H9 (cell line): ENCODE data around the gene NUDT22. TPM values are rescaled to one million over a fixed set of nuclear protein-coding genes. Genes with fewer than 3 reads are reported as not detected.

ENCODE experiments used
- DNase-seq: peaks from one replicate; pipeline ENCODE4 v3.0.0-alpha.2; 2017
- H2AFZ ChIP-seq: one replicate; pipeline ENCODE4 v1.6.1; 2013; ENCODE audit warnings: mild to moderate bottlenecking, low read length, control low read depth, moderate library complexity
- H2AK5ac ChIP-seq: 2 replicates; pipeline ENCODE4 v1.6.1; 2013; ENCODE audit warnings: low read length, control low read depth, mixed read lengths; ENCODE audit not compliant: insufficient read length
- H2BK120ac ChIP-seq: one replicate; pipeline ENCODE4 v1.6.1; 2013; ENCODE audit warnings: low read depth, mild to moderate bottlenecking, low read length, control low read depth, inconsistent platforms; ENCODE audit not compliant: poor library complexity, severe bottlenecking
- H2BK12ac ChIP-seq: 2 replicates; pipeline ENCODE4 v1.6.1; 2013; ENCODE audit warnings: low read length, control low read depth, mixed read lengths, low read depth; ENCODE audit not compliant: insufficient read length
- H2BK15ac ChIP-seq: 2 replicates; pipeline ENCODE4 v1.6.1; 2013; ENCODE audit warnings: low read depth, low read length, control low read depth
- H2BK20ac ChIP-seq: one replicate; pipeline ENCODE4 v1.6.1; 2013; ENCODE audit warnings: low read depth, mild to moderate bottlenecking, low read length, control low read depth, inconsistent platforms; ENCODE audit not compliant: poor library complexity, severe bottlenecking
- H2BK5ac ChIP-seq: 2 replicates; pipeline ENCODE4 v1.6.1; 2013; ENCODE audit warnings: low read length, control low read depth, mixed read lengths; ENCODE audit not compliant: insufficient read length
- H3K14ac ChIP-seq: 2 replicates; pipeline ENCODE4 v1.6.1; 2013; ENCODE audit warnings: low read length, control low read depth; ENCODE audit not compliant: insufficient read depth
- H3K18ac ChIP-seq: 2 replicates; pipeline ENCODE4 v1.6.1; 2013; ENCODE audit warnings: low read depth, mild to moderate bottlenecking, mixed read lengths, low read length, control low read depth; ENCODE audit not compliant: insufficient read length
- H3K23ac ChIP-seq: 2 replicates; pipeline ENCODE4 v1.6.1; 2013; ENCODE audit warnings: low read length, control low read depth, mixed read lengths, low read depth; ENCODE audit not compliant: insufficient read length
- H3K23me2 ChIP-seq: 2 replicates; pipeline ENCODE4 v1.6.1; 2013; ENCODE audit warnings: low read depth, mild to moderate bottlenecking, mixed read lengths, low read length, control low read depth; ENCODE audit not compliant: insufficient read length, poor library complexity, severe bottlenecking
- H3K27ac ChIP-seq: 2 replicates; pipeline ENCODE4 v1.5.1; 2013; ENCODE audit warnings: low read length, control low read depth, mixed read lengths, low read depth; ENCODE audit not compliant: insufficient read length
- H3K27me3 ChIP-seq: 2 replicates; pipeline ENCODE4 v1.6.1; 2013; ENCODE audit warnings: low read length, control low read depth, inconsistent platforms; ENCODE audit not compliant: insufficient read depth
- H3K4ac ChIP-seq: 2 replicates; pipeline ENCODE4 v1.6.1; 2013; ENCODE audit warnings: low read depth, mild to moderate bottlenecking, control low read depth, inconsistent platforms, low read length, moderate library complexity
- H3K4me1 ChIP-seq: 2 replicates; pipeline ENCODE4 v1.6.1; 2013; ENCODE audit warnings: low read length, control low read depth, inconsistent platforms; ENCODE audit not compliant: insufficient read depth
- H3K4me2 ChIP-seq: 2 replicates; pipeline ENCODE4 v1.6.1; 2013; ENCODE audit warnings: low read length, control low read depth, mixed read lengths; ENCODE audit not compliant: insufficient read length, insufficient read depth
- H3K56ac ChIP-seq: 2 replicates; pipeline ENCODE4 v1.6.1; 2013; ENCODE audit warnings: low read depth, mild to moderate bottlenecking, mixed read lengths, low read length, control low read depth; ENCODE audit not compliant: insufficient read length
- H3K79me1 ChIP-seq: 2 replicates; pipeline ENCODE4 v1.6.1; 2013; ENCODE audit warnings: low read depth, mild to moderate bottlenecking, moderate library complexity, low read length, control low read depth, inconsistent platforms; ENCODE audit not compliant: insufficient read depth, poor library complexity, severe bottlenecking
- H3K79me2 ChIP-seq: 2 replicates; pipeline ENCODE4 v1.6.1; 2013; ENCODE audit warnings: low read length, control low read depth, inconsistent platforms; ENCODE audit not compliant: insufficient read depth
- H3K9ac ChIP-seq: 2 replicates; pipeline ENCODE4 v1.6.1; 2013; ENCODE audit warnings: low read length, control low read depth, mixed read lengths; ENCODE audit not compliant: insufficient read length; ENCODE audit errors: extremely low read depth
- H3K9me3 ChIP-seq: one replicate; pipeline ENCODE4 v1.6.1; 2013; ENCODE audit warnings: low read depth, low read length, inconsistent platforms; ENCODE audit not compliant: control insufficient read depth
- H3T11ph ChIP-seq: one replicate; pipeline ENCODE4 v1.6.1; 2013; ENCODE audit warnings: mild to moderate bottlenecking, low read length, control low read depth, inconsistent platforms
- H4K20me1 ChIP-seq: one replicate; pipeline ENCODE4 v1.6.1; 2013; ENCODE audit not compliant: control insufficient read depth, insufficient read length, insufficient read depth
- H4K5ac ChIP-seq: 2 replicates; pipeline ENCODE4 v1.6.1; 2013; ENCODE audit warnings: low read depth, mild to moderate bottlenecking, mixed read lengths, low read length, control low read depth; ENCODE audit not compliant: insufficient read length
- H4K8ac ChIP-seq: replicated peaks from 2 replicates; pipeline ENCODE4 v1.6.1; 2013; ENCODE audit warnings: low read length, control low read depth, mixed read lengths, low read depth; ENCODE audit not compliant: insufficient read length
- H4K91ac ChIP-seq: 2 replicates; pipeline ENCODE4 v1.6.1; 2013; ENCODE audit warnings: low read depth, mild to moderate bottlenecking, moderate library complexity, mixed read lengths, low read length, control low read depth; ENCODE audit not compliant: insufficient read length
- H3K27ac Mint-ChIP-seq, 3 experiments: 2 replicates in 2 of 3; 3 replicates in 1 of 3; pipeline ENCODE4 v1.8.0; 2020 to 2021; ENCODE audit warnings: mixed read lengths in 3 of 3, mild to moderate bottlenecking in 1 of 3, moderate library complexity in 1 of 3
- H3K27me3 Mint-ChIP-seq: 2 replicates; pipeline ENCODE4 v1.8.0; 2021; ENCODE audit warnings: low read depth, mild to moderate bottlenecking, moderate library complexity, mixed read lengths
- H3K36me3 Mint-ChIP-seq, 3 experiments: 2 replicates in 2 of 3; 3 replicates in 1 of 3; pipeline ENCODE4 v1.8.0; 2020 to 2021; ENCODE audit warnings: low read depth in 3 of 3, mixed read lengths in 3 of 3; ENCODE audit not compliant: insufficient read depth in 1 of 3
- H3K4me1 Mint-ChIP-seq, 2 experiments: 2 replicates each; pipeline ENCODE4 v1.8.0; 2020; ENCODE audit warnings: mixed read lengths in 2 of 2
- H3K4me3 Mint-ChIP-seq, 2 experiments: 2 replicates in 1 of 2; 3 replicates in 1 of 2; pipeline ENCODE4 v1.8.0; 2020 to 2021; ENCODE audit warnings: mild to moderate bottlenecking in 2 of 2, mixed read lengths in 2 of 2, moderate library complexity in 1 of 2
- H3K9me3 Mint-ChIP-seq, 2 experiments: 2 replicates in 1 of 2; 3 replicates in 1 of 2; pipeline ENCODE4 v1.8.0; 2020; ENCODE audit warnings: mild to moderate bottlenecking in 2 of 2, mixed read lengths in 2 of 2, moderate library complexity in 1 of 2
- CTCF ChIP-seq: fragments of 200-600 bp; sonication (generic); conservative IDR thresholded peaks from 3 replicates; pipeline ENCODE4 v1.8.0; 2021; ENCODE audit warnings: antibody characterized with exemption, mild to moderate bottlenecking
- WGBS: extraction: QIAGEN DNeasy Blood & Tissue Kit; methylation state at CpG from one replicate; pipeline ENCODE4 v1.1.7; 2013; ENCODE audit warnings: missing lambda C conversion rate, low lambda C conversion rate, mixed read lengths; ENCODE audit not compliant: insufficient read length; ENCODE audit errors: extremely low coverage; 5-methylcytosine and 5-hydroxymethylcytosine counted together
- total RNA-seq: library from RNA; stranded (reverse); gene quantifications from 2 replicates; pipeline ENCODE4 v1.2.1, GENCODE V29; 2021

NUDT22 gene
- total RNA-seq, 1 experiment from 2014 or later: 39.6 TPM

GRCh38 chr11:64262271-64263002, 36.4 kb downstream of the NUDT22 start:
- no peak for TF ChIP-seq CTCF
- DNase-seq: no peak
- Histone ChIP-seq H3K4me1 (no peaks in the 10 kb centered on the region), H4K8ac (no peak overlapping the region), H3K9ac (no peak overlapping the region), H3K27me3 (no peaks in the 10 kb centered on the region), H4K91ac (no peak overlapping the region), H3K79me1 (no peaks in the 10 kb centered on the region), H3K18ac (no peak overlapping the region), H3T11ph (no peak overlapping the region), H3K4ac (no peak overlapping the region), H3K23me2 (no peaks in the 10 kb centered on the region), H3K27ac (no peak overlapping the region), H2BK5ac (no peak overlapping the region), H3K4me2 (no peak overlapping the region), H4K20me1 (no peaks in the 10 kb centered on the region), H2AFZ (no peak overlapping the region), H3K79me2 (no peaks in the 10 kb centered on the region), H2BK12ac (no peak overlapping the region), H2AK5ac (no peak overlapping the region), H3K14ac (no peak overlapping the region), H2BK15ac (no peak overlapping the region), H3K56ac (no peak overlapping the region), H2BK120ac (no peak overlapping the region), H3K9me3 (no peaks in the 10 kb centered on the region), H2BK20ac (no peak overlapping the region), H3K23ac (no peak overlapping the region), H4K5ac (no peak overlapping the region)
- Mint-ChIP-seq H3K27me3 (no peaks in the 10 kb centered on the region), H3K27ac (0 out of 7 replicates have a peak overlapping the region, but pooled peaks of 1 of the 3 experiments have one; percentile 31), H3K9me3 (no peaks in the 10 kb centered on the region), H3K4me1 (peaks cover 0 to 8% of the 10 kb centered on the region in 2 experiments; a peak in 3 of 4 replicates), H3K4me3 (no peak overlapping the region; a peak in 1 of 5 replicates), H3K36me3 (peaks cover 49 to 85% (median 67%) of the 10 kb centered on the region in 3 experiments)
- no CpG with 5 or more reads among the region's 42 CpGs for WGBS
